ENCODE measurements around the gene KREMEN1.

GRCh38 chr22:29112121-29112520, 39.3 kb downstream of the KREMEN1 start:
- TF ChIP-seq EZH2phosphoT487 (IDR thresholded peaks at IDR 0.05; ENCODE audit: low read length) (no peak), CTCF (IDR thresholded peaks at IDR 0.05; ENCODE audit: low read length) (no peak), EZH2 (optimal IDR thresholded peaks at IDR 0.05; ENCODE audit: low read depth, low read length) (no peak)

Measured in MM.1S (cell line).